ENCODE measurements around the gene PKD2L1. TPM values are rescaled to one million over a fixed set of nuclear protein-coding genes. Genes with fewer than 3 reads are reported as not detected.

Gene PKD2L1
- total RNA-seq, 2 donors from 2014 or later: not detected

- no peaks in the 10 kb centered on the region for H3K4me1 ChIP-seq
- H3K36me3 ChIP-seq: no peaks in the 10 kb centered on the region
- H3K4me3 ChIP-seq: no peak overlapping the region
- H3K27ac ChIP-seq: no peak overlapping the region
- TF ChIP-seq, protein P1, sequence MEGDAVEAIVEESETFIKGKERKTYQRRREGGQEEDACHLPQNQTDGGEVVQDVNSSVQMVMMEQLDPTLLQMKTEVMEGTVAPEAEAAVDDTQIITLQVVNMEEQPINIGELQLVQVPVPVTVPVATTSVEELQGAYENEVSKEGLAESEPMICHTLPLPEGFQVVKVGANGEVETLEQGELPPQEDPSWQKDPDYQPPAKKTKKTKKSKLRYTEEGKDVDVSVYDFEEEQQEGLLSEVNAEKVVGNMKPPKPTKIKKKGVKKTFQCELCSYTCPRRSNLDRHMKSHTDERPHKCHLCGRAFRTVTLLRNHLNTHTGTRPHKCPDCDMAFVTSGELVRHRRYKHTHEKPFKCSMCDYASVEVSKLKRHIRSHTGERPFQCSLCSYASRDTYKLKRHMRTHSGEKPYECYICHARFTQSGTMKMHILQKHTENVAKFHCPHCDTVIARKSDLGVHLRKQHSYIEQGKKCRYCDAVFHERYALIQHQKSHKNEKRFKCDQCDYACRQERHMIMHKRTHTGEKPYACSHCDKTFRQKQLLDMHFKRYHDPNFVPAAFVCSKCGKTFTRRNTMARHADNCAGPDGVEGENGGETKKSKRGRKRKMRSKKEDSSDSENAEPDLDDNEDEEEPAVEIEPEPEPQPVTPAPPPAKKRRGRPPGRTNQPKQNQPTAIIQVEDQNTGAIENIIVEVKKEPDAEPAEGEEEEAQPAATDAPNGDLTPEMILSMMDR (IDR thresholded peaks at IDR 0.05): no peak
- no peaks in the 10 kb centered on the region for H3K27me3 ChIP-seq
- DNase-seq (ENCODE audit: low spot score): no peak
- no peaks in the 10 kb centered on the region for H3K9me3 ChIP-seq
Observed at GRCh38 chr10:100333106-100333505, 3.1 kb upstream of the PKD2L1 start.

GRCh38 chr10:100328198-100328597, 1.8 kb downstream of the PKD2L1 start:
- DNase-seq (ENCODE audit: low spot score): no peak
- TF ChIP-seq, protein P1 (IDR thresholded peaks at IDR 0.05): no peak
- no peaks in the 10 kb centered on the region for H3K9me3 ChIP-seq
- no peak overlapping the region for H3K4me3 ChIP-seq
- no peaks in the 10 kb centered on the region for H3K4me1 ChIP-seq
- no peak overlapping the region for H3K27ac ChIP-seq
- no peaks in the 10 kb centered on the region for H3K36me3 ChIP-seq
- no peaks in the 10 kb centered on the region for H3K27me3 ChIP-seq

GRCh38 chr10:100327718-100328009, 2.4 kb downstream of the PKD2L1 start:
- DNase-seq (ENCODE audit: low spot score): no peak
- H3K9me3 ChIP-seq: no peaks in the 10 kb centered on the region
- H3K27me3 ChIP-seq: no peaks in the 10 kb centered on the region
- no peaks in the 10 kb centered on the region for H3K4me1 ChIP-seq
- no peak overlapping the region for H3K4me3 ChIP-seq
- TF ChIP-seq, protein P1 (IDR thresholded peaks at IDR 0.05): no peak
- no peaks in the 10 kb centered on the region for H3K36me3 ChIP-seq
- H3K27ac ChIP-seq: no peak overlapping the region

GRCh38 chr10:100327007-100327717, 2.9 kb downstream of the PKD2L1 start:
- Histone ChIP-seq H3K9me3 (no peaks in the 10 kb centered on the region), H3K4me3 (no peak overlapping the region), H3K36me3 (no peaks in the 10 kb centered on the region), H3K4me1 (no peaks in the 10 kb centered on the region), H3K27me3 (no peaks in the 10 kb centered on the region), H3K27ac (no peak overlapping the region)
- TF ChIP-seq, protein P1 (IDR thresholded peaks at IDR 0.05): no peak
- DNase-seq (ENCODE audit: low spot score): no peak

GRCh38 chr10:100325158-100325557, 4.9 kb downstream of the PKD2L1 start:
- no peaks in the 10 kb centered on the region for H3K9me3 ChIP-seq

More at GRCh38 chr10:100325158-100325557, 4.9 kb downstream of the PKD2L1 start:
- Histone ChIP-seq H3K27me3 (no peaks in the 10 kb centered on the region), H3K27ac (no peak overlapping the region), H3K36me3 (no peaks in the 10 kb centered on the region), H3K4me3 (no peak overlapping the region), H3K4me1 (no peaks in the 10 kb centered on the region)
- DNase-seq (ENCODE audit: low spot score): no peak
- TF ChIP-seq, protein P1 (IDR thresholded peaks at IDR 0.05): no peak
